Measurements from ENCODE around the gene RFTN2.

GRCh38 chr2:197628043-197628500, 47.3 kb downstream of the RFTN2 start:
- TF ChIP-seq, protein P1, sequence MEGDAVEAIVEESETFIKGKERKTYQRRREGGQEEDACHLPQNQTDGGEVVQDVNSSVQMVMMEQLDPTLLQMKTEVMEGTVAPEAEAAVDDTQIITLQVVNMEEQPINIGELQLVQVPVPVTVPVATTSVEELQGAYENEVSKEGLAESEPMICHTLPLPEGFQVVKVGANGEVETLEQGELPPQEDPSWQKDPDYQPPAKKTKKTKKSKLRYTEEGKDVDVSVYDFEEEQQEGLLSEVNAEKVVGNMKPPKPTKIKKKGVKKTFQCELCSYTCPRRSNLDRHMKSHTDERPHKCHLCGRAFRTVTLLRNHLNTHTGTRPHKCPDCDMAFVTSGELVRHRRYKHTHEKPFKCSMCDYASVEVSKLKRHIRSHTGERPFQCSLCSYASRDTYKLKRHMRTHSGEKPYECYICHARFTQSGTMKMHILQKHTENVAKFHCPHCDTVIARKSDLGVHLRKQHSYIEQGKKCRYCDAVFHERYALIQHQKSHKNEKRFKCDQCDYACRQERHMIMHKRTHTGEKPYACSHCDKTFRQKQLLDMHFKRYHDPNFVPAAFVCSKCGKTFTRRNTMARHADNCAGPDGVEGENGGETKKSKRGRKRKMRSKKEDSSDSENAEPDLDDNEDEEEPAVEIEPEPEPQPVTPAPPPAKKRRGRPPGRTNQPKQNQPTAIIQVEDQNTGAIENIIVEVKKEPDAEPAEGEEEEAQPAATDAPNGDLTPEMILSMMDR (IDR thresholded peaks at IDR 0.05; ENCODE audit: insufficient read depth, low read length), result no peak
- no peak for TF ChIP-seq POLR2AphosphoS5 (IDR thresholded peaks at IDR 0.05; ENCODE audit: low read depth)
- no peak for TF ChIP-seq REST (IDR thresholded peaks at IDR 0.05; ENCODE audit: insufficient replicate concordance, low read depth)
- TF ChIP-seq SPI1 (IDR thresholded peaks at IDR 0.05; ENCODE audit: borderline replicate concordance, low read depth), result no peak
- no peak for TF ChIP-seq GABPA (IDR thresholded peaks at IDR 0.05; ENCODE audit: low read depth)
